ENCODE measurements around the gene GNAL. TPM values are rescaled to one million over a fixed set of nuclear protein-coding genes. Genes with fewer than 3 reads are reported as not detected.

The GNAL gene
- total RNA-seq, 1 experiment from 2014 or later = 0.61 TPM

GRCh38 chr18:11791131-11791530 is 102.1 kb downstream of the GNAL start:
- Mint-ChIP-seq H3K27me3 (ENCODE audit: unreplicated experiment) (peaks cover 18% of the 10 kb centered on the region), H3K27ac (ENCODE audit: unreplicated experiment) (no peak overlapping the region), H3K9me3 (ENCODE audit: low read depth, unreplicated experiment) (no peaks in the 10 kb centered on the region), H3K36me3 (ENCODE audit: insufficient read depth, unreplicated experiment) (no peaks in the 10 kb centered on the region), H3K4me3 (ENCODE audit: low read depth, unreplicated experiment) (no peak overlapping the region), H3K4me1 (ENCODE audit: low read depth, unreplicated experiment) (no peaks in the 10 kb centered on the region)
- no peak for DNase-seq
- no TSS peak for BruUV-seq (replicated peaks)
- TF ChIP-seq CTCF (IDR thresholded peaks at IDR 0.05; ENCODE audit: unreplicated experiment) = no peak
- intact Hi-C loops (cut with micrococcal nuclease; ENCODE audit: unreplicated experiment) = no loop called here
- CTCF ChIA-PET = no interaction called here

- no peak for DNase-seq
- Mint-ChIP-seq H3K27me3 (ENCODE audit: unreplicated experiment) (peaks cover 18% of the 10 kb centered on the region), H3K27ac (ENCODE audit: unreplicated experiment) (no peak overlapping the region), H3K9me3 (ENCODE audit: low read depth, unreplicated experiment) (no peaks in the 10 kb centered on the region), H3K4me3 (ENCODE audit: low read depth, unreplicated experiment) (no peak overlapping the region), H3K36me3 (ENCODE audit: insufficient read depth, unreplicated experiment) (no peaks in the 10 kb centered on the region), H3K4me1 (ENCODE audit: low read depth, unreplicated experiment) (no peaks in the 10 kb centered on the region)
- no TSS peak for BruUV-seq (replicated peaks)
- no peak for TF ChIP-seq CTCF (IDR thresholded peaks at IDR 0.05; ENCODE audit: unreplicated experiment)
- CTCF ChIA-PET = no interaction called here
- intact Hi-C loops (cut with micrococcal nuclease; ENCODE audit: unreplicated experiment) = no loop called here
Observed at GRCh38 chr18:11792632-11793031, 103.6 kb downstream of the GNAL start.

GRCh38 chr18:11794195-11794594 is 105.1 kb downstream of the GNAL start:
- Mint-ChIP-seq H3K4me1 (ENCODE audit: low read depth, unreplicated experiment) (no peaks in the 10 kb centered on the region), H3K9me3 (ENCODE audit: low read depth, unreplicated experiment) (no peaks in the 10 kb centered on the region), H3K27me3 (ENCODE audit: unreplicated experiment) (peaks cover 18% of the 10 kb centered on the region), H3K27ac (ENCODE audit: unreplicated experiment) (no peak overlapping the region), H3K4me3 (ENCODE audit: low read depth, unreplicated experiment) (no peak overlapping the region), H3K36me3 (ENCODE audit: insufficient read depth, unreplicated experiment) (no peaks in the 10 kb centered on the region)
- no peak for DNase-seq
- no peak for TF ChIP-seq CTCF (IDR thresholded peaks at IDR 0.05; ENCODE audit: unreplicated experiment)
- intact Hi-C loops (cut with micrococcal nuclease; ENCODE audit: unreplicated experiment) = no loop called here
- CTCF ChIA-PET = no interaction called here
- BruUV-seq (replicated peaks) = no TSS peak

- no peak overlapping the region for H3K27ac Mint-ChIP-seq (ENCODE audit: unreplicated experiment)
- no peak overlapping the region for H3K4me3 Mint-ChIP-seq (ENCODE audit: low read depth, unreplicated experiment)
- peaks cover 18% of the 10 kb centered on the region for H3K27me3 Mint-ChIP-seq (ENCODE audit: unreplicated experiment)
- CTCF ChIA-PET = no interaction called here
- H3K4me1 Mint-ChIP-seq (ENCODE audit: low read depth, unreplicated experiment) = no peaks in the 10 kb centered on the region
- no peaks in the 10 kb centered on the region for H3K36me3 Mint-ChIP-seq (ENCODE audit: insufficient read depth, unreplicated experiment)
- BruUV-seq (replicated peaks) = no TSS peak
- no peak for TF ChIP-seq CTCF (IDR thresholded peaks at IDR 0.05; ENCODE audit: unreplicated experiment)
- intact Hi-C loops (cut with micrococcal nuclease; ENCODE audit: unreplicated experiment) = no loop called here
- DNase-seq = no peak
- no peaks in the 10 kb centered on the region for H3K9me3 Mint-ChIP-seq (ENCODE audit: low read depth, unreplicated experiment)
Observed at GRCh38 chr18:11795916-11796315, 106.9 kb downstream of the GNAL start.

- Mint-ChIP-seq H3K27ac (ENCODE audit: unreplicated experiment) (no peak overlapping the region), H3K27me3 (ENCODE audit: unreplicated experiment) (peaks cover 15% of the 10 kb centered on the region), H3K4me3 (ENCODE audit: low read depth, unreplicated experiment) (no peak overlapping the region), H3K4me1 (ENCODE audit: low read depth, unreplicated experiment) (no peaks in the 10 kb centered on the region), H3K9me3 (ENCODE audit: low read depth, unreplicated experiment) (no peaks in the 10 kb centered on the region), H3K36me3 (ENCODE audit: insufficient read depth, unreplicated experiment) (no peaks in the 10 kb centered on the region)
- intact Hi-C loops (cut with micrococcal nuclease; ENCODE audit: unreplicated experiment) = no loop called here
- TF ChIP-seq CTCF (IDR thresholded peaks at IDR 0.05; ENCODE audit: unreplicated experiment) = no peak
- no peak for DNase-seq
- CTCF ChIA-PET = no interaction called here
- no TSS peak for BruUV-seq (replicated peaks)
Observed at GRCh38 chr18:11798271-11798670, 109.2 kb downstream of the GNAL start.
